A673 (cell line): ENCODE measurements around the gene PSMA5. TPM values are rescaled to one million over a fixed set of nuclear protein-coding genes. Genes with fewer than 3 reads are reported as not detected.

Experiments
- BruUV-seq: library from RNA; stranded (reverse); fragments of 400-500 nt; replicated peaks from 2 replicates; lab custom pipeline; 2021; lab: Mats Ljungman, UMichigan
- CTCF ChIA-PET: fragments of 300-600 bp; sonication (Branson Sonifier 250); formaldehyde crosslinking; loops from one replicate; lab custom pipeline; 2022; ENCODE audit warnings: antibody characterized with exemption; lab: Charles Lee
- POLR2A ChIA-PET: fragments of 300-600 bp; sonication (Branson Sonifier 250); formaldehyde crosslinking; loops from one replicate; lab custom pipeline; 2022; ENCODE audit warnings: antibody characterized with exemption; ENCODE audit not compliant: low non-redundant PET; lab: Charles Lee
- DNase-seq: peaks from one replicate; pipeline ENCODE4 v3.0.0-alpha.2; 2015; ENCODE audit warnings: low spot score
- H3K27ac ChIP-seq: fragments of 200-600 bp; sonication (generic); 2 replicates; pipeline ENCODE4 v1.5.1; 2016; ENCODE audit warnings: mixed run types, low read depth, mild to moderate bottlenecking, mixed read lengths, antibody characterized with exemption, low read length; ENCODE audit not compliant: poor library complexity, severe bottlenecking
- H3K27me3 ChIP-seq: fragments of 200-600 bp; sonication (generic); replicated peaks from 2 replicates; pipeline ENCODE4 v1.6.1; 2017; ENCODE audit warnings: mixed run types, low read depth, mild to moderate bottlenecking, mixed read lengths, antibody characterized with exemption, low read length; ENCODE audit not compliant: insufficient read depth, poor library complexity
- H3K36me3 ChIP-seq: fragments of 200-600 bp; sonication (generic); 2 replicates; pipeline ENCODE4 v1.6.1; 2016; ENCODE audit warnings: mixed run types, mild to moderate bottlenecking, mixed read lengths, antibody characterized with exemption, low read length; ENCODE audit not compliant: insufficient read depth, poor library complexity, severe bottlenecking
- H3K4me1 ChIP-seq: fragments of 200-600 bp; sonication (generic); 2 replicates; pipeline ENCODE4 v1.6.1; 2017; ENCODE audit warnings: mixed run types, mild to moderate bottlenecking, mixed read lengths, antibody characterized with exemption, low read length; ENCODE audit not compliant: insufficient read depth, poor library complexity, severe bottlenecking
- H3K4me3 ChIP-seq: fragments of 200-600 bp; sonication (generic); 2 replicates; pipeline ENCODE4 v1.5.1; 2016; ENCODE audit warnings: low read depth, mixed run types, mild to moderate bottlenecking, mixed read lengths, low read length; ENCODE audit not compliant: poor library complexity, severe bottlenecking
- H3K9me3 ChIP-seq: fragments of 200-600 bp; sonication (generic); 2 replicates; pipeline ENCODE4 v1.6.1; 2016; ENCODE audit warnings: mixed run types, low read depth, mild to moderate bottlenecking, mixed read lengths, antibody characterized with exemption, low read length; ENCODE audit not compliant: poor library complexity, severe bottlenecking
- CTCF ChIP-seq: fragments of 300-800, 200-600 bp; sonication (generic); conservative IDR thresholded peaks from 2 replicates; pipeline ENCODE4 v1.5.1; 2017; ENCODE audit warnings: low read depth, mild to moderate bottlenecking, antibody characterized with exemption, low read length, moderate library complexity, mixed read lengths
- EZH2 ChIP-seq: fragments of 200-600 bp; sonication (generic); IDR thresholded peaks from 2 replicates; pipeline ENCODE4 v1.6.1; 2017; ENCODE audit warnings: borderline replicate concordance, low read depth, mild to moderate bottlenecking, mixed read lengths, antibody characterized with exemption, low read length; ENCODE audit not compliant: poor library complexity, severe bottlenecking
- intact Hi-C: fragments of 100-400 bp; cut with micrococcal nuclease; formaldehyde crosslinking; loops from one replicate; pipeline ENCODE4 v1.10.0; 2022; ENCODE audit not compliant: unreplicated experiment
- total RNA-seq: library from RNA; stranded (reverse); gene quantifications from 2 replicates; pipeline ENCODE4 v1.2.3, GENCODE V29; 2021

The PSMA5 gene
- total RNA-seq, 1 experiment from 2014 or later: 201 TPM

- intact Hi-C loops: no loop called here
- H3K27ac ChIP-seq: no peak overlapping the region
- POLR2A ChIA-PET: no interaction called here
Measured at GRCh38 chr1:109369167-109369746, 57.0 kb downstream of the PSMA5 start.

GRCh38 chr1:109368464-109368863 lies 57.8 kb downstream of the PSMA5 start:
- CTCF ChIA-PET: no interaction called here

More at GRCh38 chr1:109369167-109369746, 57.0 kb downstream of the PSMA5 start:
- H3K27me3 ChIP-seq: no peaks in the 10 kb centered on the region
- no TSS peak for BruUV-seq
- DNase-seq: no peak
- no peaks in the 10 kb centered on the region for H3K9me3 ChIP-seq
- TF ChIP-seq EZH2 (no peak), CTCF (no peak)
- H3K4me1 ChIP-seq: no peaks in the 10 kb centered on the region
- H3K36me3 ChIP-seq: no peaks in the 10 kb centered on the region
- CTCF ChIA-PET: no interaction called here
- no peak overlapping the region for H3K4me3 ChIP-seq

GRCh38 chr1:109367626-109368025 lies 58.6 kb downstream of the PSMA5 start:
- no peak for DNase-seq
- ChIA-PET CTCF (no interaction called here), POLR2A (no interaction called here)
- no peak overlapping the region for H3K4me3 ChIP-seq
- H3K36me3 ChIP-seq: no peaks in the 10 kb centered on the region
- BruUV-seq: no TSS peak
- H3K4me1 ChIP-seq: no peaks in the 10 kb centered on the region
- TF ChIP-seq EZH2: no peak
- no peak for TF ChIP-seq CTCF
- H3K9me3 ChIP-seq: no peaks in the 10 kb centered on the region
- intact Hi-C loops: no loop called here
- no peak overlapping the region for H3K27ac ChIP-seq
- H3K27me3 ChIP-seq: no peaks in the 10 kb centered on the region

More at GRCh38 chr1:109368464-109368863, 57.8 kb downstream of the PSMA5 start:
- intact Hi-C loops: no loop called here
- no peak for DNase-seq
- Histone ChIP-seq H3K4me3 (no peak overlapping the region), H3K36me3 (no peaks in the 10 kb centered on the region), H3K4me1 (no peaks in the 10 kb centered on the region), H3K27ac (no peak overlapping the region), H3K9me3 (no peaks in the 10 kb centered on the region), H3K27me3 (no peaks in the 10 kb centered on the region)
- POLR2A ChIA-PET: no interaction called here
- no TSS peak for BruUV-seq
- TF ChIP-seq EZH2 (no peak), CTCF (no peak)
